ENCODE results near the gene ARL4A.

The ARL4A gene, protein sequence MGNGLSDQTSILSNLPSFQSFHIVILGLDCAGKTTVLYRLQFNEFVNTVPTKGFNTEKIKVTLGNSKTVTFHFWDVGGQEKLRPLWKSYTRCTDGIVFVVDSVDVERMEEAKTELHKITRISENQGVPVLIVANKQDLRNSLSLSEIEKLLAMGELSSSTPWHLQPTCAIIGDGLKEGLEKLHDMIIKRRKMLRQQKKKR

DNA sequence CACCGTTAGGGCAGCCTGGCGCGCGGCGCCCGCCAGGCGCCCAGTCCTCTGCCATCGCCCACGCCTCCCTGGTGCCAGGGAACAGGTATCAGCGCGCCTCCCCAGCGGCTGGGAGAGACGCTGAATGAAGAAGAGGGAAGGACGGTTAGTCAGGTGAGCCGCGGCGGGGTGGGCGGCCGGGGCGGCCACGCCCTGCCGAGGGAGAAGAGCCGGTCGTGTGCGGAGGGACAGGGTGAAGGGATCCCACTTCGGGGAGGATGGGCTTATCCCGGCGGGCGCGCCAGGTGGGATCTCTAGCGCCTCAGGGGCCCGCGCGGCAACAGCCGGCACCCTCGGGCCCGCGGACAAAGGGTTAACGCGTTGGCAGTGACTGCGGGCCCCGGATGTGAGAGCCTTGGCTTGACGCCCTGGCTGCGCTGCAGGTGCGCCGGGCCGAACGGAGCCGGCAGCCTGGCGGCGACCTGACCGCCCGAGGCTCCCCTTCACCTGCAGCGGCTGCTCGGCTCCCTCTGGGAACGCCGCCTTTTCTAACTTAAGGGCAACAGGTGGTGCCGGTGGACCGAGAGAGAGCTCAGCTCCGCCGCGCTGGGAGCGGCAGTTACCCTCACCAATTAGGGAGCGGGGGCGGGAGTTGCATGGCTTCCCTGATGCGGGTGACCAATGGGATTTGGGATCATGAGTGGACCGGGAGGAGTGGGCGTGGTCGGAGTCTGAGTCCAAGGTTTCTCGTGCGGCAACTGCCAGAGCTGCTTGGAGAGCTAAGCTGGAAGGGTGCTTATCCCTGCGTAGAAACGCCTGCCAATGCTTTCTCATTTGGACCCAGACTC lies at the start of gene ARL4A:
TSS of gene ARL4A (plus strand) at position 743 of the 827 bp plus-strand sequence. CDS start 622 bp downstream, outside the sequence.
- peak; percentile 98 for DNase-seq (ENCODE audit: low read depth)
- H3K4me3 ChIP-seq (ENCODE audit: control insufficient read depth, low read depth, low read length), result peak within 1 kb of the TSS; percentile 92
- TF ChIP-seq CTCF (conservative IDR thresholded peaks at IDR 0.05; ENCODE audit: control insufficient read depth, insufficient read depth, low read depth, low read length), result peak; percentile 19

- no peak for TF ChIP-seq CTCF (conservative IDR thresholded peaks at IDR 0.05; ENCODE audit: control insufficient read depth, insufficient read depth, low read depth, low read length)
- no peak overlapping the region for H3K4me3 ChIP-seq (ENCODE audit: control insufficient read depth, low read depth, low read length)
- DNase-seq (ENCODE audit: low read depth), result peak; percentile 11
These were observed 49.4 kb upstream of the ARL4A start for GRCh38 chr7:12637819-12638592.

- peak; percentile 53 for DNase-seq (ENCODE audit: low read depth)
- H3K4me3 ChIP-seq (ENCODE audit: control insufficient read depth, low read depth, low read length), result no peak overlapping the region
- peak; percentile 59 for TF ChIP-seq CTCF (conservative IDR thresholded peaks at IDR 0.05; ENCODE audit: control insufficient read depth, insufficient read depth, low read depth, low read length)
These were observed 48.5 kb upstream of the ARL4A start for GRCh38 chr7:12638851-12639456.

DNA sequence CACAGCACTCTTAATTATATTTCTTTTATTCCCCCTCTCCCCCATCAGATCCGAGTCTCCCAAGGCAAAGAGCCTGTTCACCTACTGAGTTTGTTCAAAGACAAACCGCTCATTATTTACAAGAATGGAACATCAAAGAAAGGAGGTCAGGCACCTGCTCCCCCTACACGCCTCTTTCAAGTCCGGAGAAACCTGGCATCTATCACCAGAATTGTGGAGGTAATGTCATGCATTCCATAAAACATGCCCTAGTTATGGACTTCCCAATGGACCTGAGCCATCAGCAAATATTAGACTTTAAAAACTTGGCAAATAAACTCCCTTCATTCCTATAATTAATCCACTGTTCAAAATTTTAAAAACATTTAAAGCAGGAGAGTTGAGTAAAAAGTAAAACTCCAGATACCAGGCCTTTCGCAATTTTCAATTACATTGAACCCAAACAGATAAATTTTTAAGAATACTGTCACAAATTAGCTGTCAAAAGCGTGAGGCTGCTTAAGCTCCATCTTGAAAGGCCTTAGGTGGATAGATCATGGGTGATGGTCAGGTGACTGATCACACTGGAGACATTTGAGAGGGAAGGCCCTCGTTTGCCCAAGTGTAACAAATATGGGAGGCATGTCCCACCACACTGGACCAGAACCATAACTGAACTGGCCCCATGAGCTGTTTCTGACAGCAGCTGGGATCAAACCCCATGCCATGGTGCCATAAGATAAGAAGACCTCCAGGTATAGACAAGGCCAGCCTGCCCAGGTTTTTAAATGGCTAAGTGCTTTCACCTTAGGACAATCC lies 46.9 kb upstream of the ARL4A start:
- no peak overlapping the region for H3K4me3 ChIP-seq (ENCODE audit: control insufficient read depth, low read depth, low read length)
- no peak for DNase-seq (ENCODE audit: low read depth)
- TF ChIP-seq CTCF (conservative IDR thresholded peaks at IDR 0.05; ENCODE audit: control insufficient read depth, insufficient read depth, low read depth, low read length), result no peak

GRCh38 chr7:12641196-12641595 lies 46.2 kb upstream of the ARL4A start:
- TF ChIP-seq CTCF (conservative IDR thresholded peaks at IDR 0.05; ENCODE audit: control insufficient read depth, insufficient read depth, low read depth, low read length), result no peak
- H3K4me3 ChIP-seq (ENCODE audit: control insufficient read depth, low read depth, low read length), result no peak overlapping the region
- no peak for DNase-seq (ENCODE audit: low read depth)
